Chondrocyte (in vitro differentiated cells): ENCODE results near the gene CTNNBL1. TPM values are rescaled to one million over a fixed set of nuclear protein-coding genes. Genes with fewer than 3 reads are reported as not detected.

Experiments used
- DNase-seq: peaks from one replicate; pipeline ENCODE4 v3.0.0; 2021; ENCODE audit warnings: mixed read lengths, low spot score
- H3K27ac Mint-ChIP-seq: one replicate; pipeline ENCODE4 v1.8.0; 2021; ENCODE audit warnings: mild to moderate bottlenecking, moderate library complexity, mixed read lengths; ENCODE audit not compliant: unreplicated experiment
- H3K27me3 Mint-ChIP-seq: 2 replicates; pipeline ENCODE4 v1.8.0; 2021; ENCODE audit warnings: low read depth, mixed read lengths
- H3K36me3 Mint-ChIP-seq: 2 replicates; pipeline ENCODE4 v1.8.0; 2021; ENCODE audit warnings: low read depth, mixed read lengths
- H3K4me1 Mint-ChIP-seq: 2 replicates; pipeline ENCODE4 v1.8.0; 2021; ENCODE audit warnings: low read depth, mild to moderate bottlenecking, mixed read lengths
- H3K4me3 Mint-ChIP-seq: one replicate; pipeline ENCODE4 v1.8.0; 2021; ENCODE audit warnings: mild to moderate bottlenecking, moderate library complexity, mixed read lengths; ENCODE audit not compliant: unreplicated experiment
- H3K9me3 Mint-ChIP-seq: 2 replicates; pipeline ENCODE4 v1.8.0; 2021; ENCODE audit warnings: low read depth, mixed read lengths
- long read RNA-seq: library from polyadenylated mRNA; stranded (forward); transcript quantifications from one replicate; pipeline ENCODE4 v2.0.0, GENCODE V29; 2021
- total RNA-seq: library from RNA; stranded (reverse); gene quantifications from 3 replicates; pipeline ENCODE4 v1.2.1, GENCODE V29; 2021
- TF ChIP-seq, protein P1 (sequence below): fragments of 200-600 bp; sonication (generic); IDR thresholded peaks from 2 replicates; pipeline ENCODE4 v1.5.0; 2021; ENCODE audit warnings: antibody characterized with exemption, mild to moderate bottlenecking, moderate library complexity

The CTNNBL1 gene, protein sequence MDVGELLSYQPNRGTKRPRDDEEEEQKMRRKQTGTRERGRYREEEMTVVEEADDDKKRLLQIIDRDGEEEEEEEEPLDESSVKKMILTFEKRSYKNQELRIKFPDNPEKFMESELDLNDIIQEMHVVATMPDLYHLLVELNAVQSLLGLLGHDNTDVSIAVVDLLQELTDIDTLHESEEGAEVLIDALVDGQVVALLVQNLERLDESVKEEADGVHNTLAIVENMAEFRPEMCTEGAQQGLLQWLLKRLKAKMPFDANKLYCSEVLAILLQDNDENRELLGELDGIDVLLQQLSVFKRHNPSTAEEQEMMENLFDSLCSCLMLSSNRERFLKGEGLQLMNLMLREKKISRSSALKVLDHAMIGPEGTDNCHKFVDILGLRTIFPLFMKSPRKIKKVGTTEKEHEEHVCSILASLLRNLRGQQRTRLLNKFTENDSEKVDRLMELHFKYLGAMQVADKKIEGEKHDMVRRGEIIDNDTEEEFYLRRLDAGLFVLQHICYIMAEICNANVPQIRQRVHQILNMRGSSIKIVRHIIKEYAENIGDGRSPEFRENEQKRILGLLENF
- total RNA-seq, result 36.0 to 45.1 TPM (median 38.4 TPM) in 3 replicates
- long read RNA-seq, transcript CTNNBL1-201 (16 exons, 1,925 nt), result major isoform, 70 of 113 reads
- long read RNA-seq, partial matches to known transcripts, result 39 of 113 reads
- long read RNA-seq, other reads (novel, unspliced or antisense), result 4 of 113 reads

DNA sequence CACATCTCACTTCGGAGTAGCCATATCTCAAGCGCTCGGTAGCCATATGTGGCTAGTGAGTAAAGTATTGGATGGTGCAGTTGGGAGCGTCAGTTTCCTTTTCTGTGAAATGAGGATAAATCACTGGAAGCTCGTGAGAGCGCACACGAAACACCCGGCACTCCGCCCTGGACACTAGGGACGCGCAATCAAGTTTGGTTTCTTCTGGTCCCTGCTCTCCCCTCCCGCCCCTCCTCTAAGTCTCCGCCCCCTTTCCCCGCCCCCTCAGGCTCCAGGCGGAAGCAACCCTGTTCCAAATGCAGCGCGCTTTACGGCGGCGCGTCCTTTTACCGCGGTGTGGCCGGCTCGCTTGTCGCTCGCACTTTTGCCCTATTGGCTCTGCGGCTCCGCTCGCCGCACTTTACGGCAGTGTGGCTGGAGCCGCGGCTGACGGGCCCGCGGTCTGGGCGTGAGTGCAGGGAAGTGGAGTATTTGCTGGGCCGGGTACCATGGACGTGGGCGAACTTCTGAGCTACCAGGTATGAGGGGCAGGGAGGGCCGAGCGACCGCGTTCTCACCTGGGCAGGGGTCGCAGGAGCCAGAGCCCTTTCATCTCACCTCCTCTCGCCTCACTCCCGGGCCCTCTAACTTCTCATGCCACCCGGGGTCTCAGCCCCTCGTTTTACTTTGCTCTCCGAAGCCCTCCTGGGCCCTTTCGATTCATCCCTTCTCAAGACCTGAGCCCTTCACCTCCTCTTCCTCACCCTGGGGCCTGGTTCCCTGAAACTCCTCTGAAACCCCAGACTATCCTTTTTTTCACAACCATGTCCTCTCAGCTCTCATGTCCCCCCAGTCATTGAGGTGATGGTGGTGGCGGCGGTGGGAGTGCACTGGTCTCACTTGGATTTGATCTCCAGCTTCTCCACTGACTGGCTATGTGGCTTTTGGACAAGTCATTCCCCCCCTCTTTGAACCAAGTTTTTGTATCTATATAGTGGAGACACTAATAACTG is at the start of gene CTNNBL1:
Gene CTNNBL1 (plus strand): TSS at position 396 of the 992 bp plus-strand sequence. CDS start 93 bp downstream, at position 489.
- peak; percentile 98 for DNase-seq
- Mint-ChIP-seq H3K4me3 (peak within 1 kb of the TSS; percentile 96), H3K27me3 (peaks cover 8% of the 10 kb centered on the region), H3K36me3 (peaks cover 3% of the 10 kb centered on the region), H3K4me1 (peaks cover 22% of the 10 kb centered on the region), H3K27ac (peak within 1 kb of the TSS; percentile 80), H3K9me3 (no peaks in the 10 kb centered on the region)
- TF ChIP-seq, protein P1, sequence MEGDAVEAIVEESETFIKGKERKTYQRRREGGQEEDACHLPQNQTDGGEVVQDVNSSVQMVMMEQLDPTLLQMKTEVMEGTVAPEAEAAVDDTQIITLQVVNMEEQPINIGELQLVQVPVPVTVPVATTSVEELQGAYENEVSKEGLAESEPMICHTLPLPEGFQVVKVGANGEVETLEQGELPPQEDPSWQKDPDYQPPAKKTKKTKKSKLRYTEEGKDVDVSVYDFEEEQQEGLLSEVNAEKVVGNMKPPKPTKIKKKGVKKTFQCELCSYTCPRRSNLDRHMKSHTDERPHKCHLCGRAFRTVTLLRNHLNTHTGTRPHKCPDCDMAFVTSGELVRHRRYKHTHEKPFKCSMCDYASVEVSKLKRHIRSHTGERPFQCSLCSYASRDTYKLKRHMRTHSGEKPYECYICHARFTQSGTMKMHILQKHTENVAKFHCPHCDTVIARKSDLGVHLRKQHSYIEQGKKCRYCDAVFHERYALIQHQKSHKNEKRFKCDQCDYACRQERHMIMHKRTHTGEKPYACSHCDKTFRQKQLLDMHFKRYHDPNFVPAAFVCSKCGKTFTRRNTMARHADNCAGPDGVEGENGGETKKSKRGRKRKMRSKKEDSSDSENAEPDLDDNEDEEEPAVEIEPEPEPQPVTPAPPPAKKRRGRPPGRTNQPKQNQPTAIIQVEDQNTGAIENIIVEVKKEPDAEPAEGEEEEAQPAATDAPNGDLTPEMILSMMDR, result no peak

DNA sequence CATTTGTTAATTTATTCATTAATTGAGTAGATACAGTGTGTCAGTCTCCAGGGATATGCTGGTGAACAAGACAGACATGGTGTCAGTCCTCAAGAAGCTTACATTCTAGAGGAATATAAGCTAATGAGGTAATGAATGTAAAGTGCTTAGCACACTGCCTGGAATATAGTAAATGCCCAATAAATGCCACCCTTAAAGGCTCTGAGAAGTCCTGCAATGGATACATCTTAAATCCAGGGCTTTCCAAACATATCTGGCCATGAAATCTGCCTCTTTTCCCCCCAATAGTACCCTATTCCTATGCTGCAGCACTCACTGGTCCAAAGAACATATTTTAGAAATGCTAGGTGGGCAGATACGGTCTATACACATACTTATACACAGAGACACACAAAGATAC is 49.2 kb upstream of the CTNNBL1 start:
- Mint-ChIP-seq H3K4me1 (no peaks in the 10 kb centered on the region), H3K4me3 (no peak overlapping the region), H3K36me3 (no peaks in the 10 kb centered on the region), H3K9me3 (no peaks in the 10 kb centered on the region), H3K27me3 (peaks cover 61% of the 10 kb centered on the region), H3K27ac (no peak overlapping the region)
- DNase-seq, result no peak
- TF ChIP-seq, protein P1, result no peak

DNA sequence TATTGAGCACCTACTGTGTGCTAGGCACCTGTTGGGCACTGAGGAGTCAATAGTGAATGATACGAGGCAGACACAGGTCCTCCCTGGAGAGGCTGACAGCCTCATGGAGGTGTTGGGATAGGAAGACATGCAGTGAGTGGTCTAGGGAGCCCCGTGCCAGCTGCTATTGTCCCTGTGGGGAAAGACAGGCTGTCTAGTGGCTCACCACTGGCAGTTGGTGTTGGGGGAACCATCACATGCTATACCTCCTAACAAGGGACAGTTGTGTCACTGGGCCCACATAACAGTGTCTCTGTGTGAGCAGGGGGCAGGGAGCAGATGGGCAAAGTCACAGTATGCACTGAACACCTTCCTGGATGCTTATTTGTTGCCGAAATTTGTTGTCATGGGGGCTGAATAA is 45.9 kb upstream of the CTNNBL1 start:
- Mint-ChIP-seq H3K27ac (no peak overlapping the region), H3K4me3 (no peak overlapping the region), H3K27me3 (peaks cover 56% of the 10 kb centered on the region), H3K9me3 (no peaks in the 10 kb centered on the region), H3K4me1 (no peaks in the 10 kb centered on the region), H3K36me3 (no peaks in the 10 kb centered on the region)
- TF ChIP-seq, protein P1, result no peak
- no peak for DNase-seq

DNA sequence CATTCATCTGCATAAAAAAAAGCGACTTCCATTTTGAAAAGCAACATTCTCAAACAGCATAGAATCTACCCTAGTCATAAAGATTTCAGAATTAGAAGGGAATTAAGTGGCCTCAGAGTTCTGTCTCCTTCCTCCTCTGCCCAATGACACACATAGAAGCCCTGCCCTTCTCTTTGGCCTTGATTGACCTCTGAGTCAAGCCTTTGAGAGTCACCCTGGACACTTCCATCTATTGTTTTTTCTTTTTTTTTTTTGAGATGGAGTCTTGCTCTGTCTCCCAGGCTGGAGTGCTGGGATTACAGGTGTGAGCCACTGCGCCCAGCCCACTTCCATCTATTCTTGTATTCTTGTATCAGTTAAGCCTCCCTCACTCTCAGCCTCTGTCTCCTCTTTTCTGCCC is 44.8 kb upstream of the CTNNBL1 start:
- no peak for DNase-seq
- peaks cover 60% of the 10 kb centered on the region for H3K27me3 Mint-ChIP-seq
- H3K27ac Mint-ChIP-seq, result no peak overlapping the region

More for the DNA sequence above, 44.8 kb upstream of the CTNNBL1 start:
- H3K4me1 Mint-ChIP-seq, result no peaks in the 10 kb centered on the region
- no peaks in the 10 kb centered on the region for H3K9me3 Mint-ChIP-seq
- TF ChIP-seq, protein P1, result no peak
- H3K36me3 Mint-ChIP-seq, result no peaks in the 10 kb centered on the region
- H3K4me3 Mint-ChIP-seq, result no peak overlapping the region
